OCI-LY3 (cell line): ENCODE data around the gene ACSS1.

ENCODE experiments used
- CTCF ChIP-seq: fragments of 200-600, 300-600 bp; sonication (generic); IDR thresholded peaks from 2 replicates; pipeline ENCODE4 v1.5.1; 2014; ENCODE audit warnings: antibody characterized with exemption, low read length, low read depth
- EZH2phosphoT487 ChIP-seq: fragments of 200-600 bp; shearing (Covaris generic); IDR thresholded peaks from 2 replicates; pipeline ENCODE4 v1.6.1; 2018; ENCODE audit warnings: antibody characterized with exemption, mixed run types, low read depth

GRCh38 chr20:25046736-25047666 lies 10.9 kb downstream of the ACSS1 start:
- TF ChIP-seq CTCF (no peak), EZH2phosphoT487 (no peak)
